ENCODE results near the gene DDX3X.

Gene DDX3X

GRCh38 chrX:41327341-41327740 lies 6.6 kb upstream of the DDX3X start:
- DNase-seq (ENCODE audit: low read depth in 3 of 3): no peak

GRCh38 chrX:41329101-41329500 lies 4.9 kb upstream of the DDX3X start:
- DNase-seq (ENCODE audit: low read depth in 3 of 3): no peak

- no peak for DNase-seq (ENCODE audit: low read depth in 3 of 3)
These were observed 2.0 kb upstream of the DDX3X start for GRCh38 chrX:41332005-41332404.

- peak in 1 of 3 donors; percentile 33 for DNase-seq (ENCODE audit: low read depth in 3 of 3)
These were observed 1.5 kb upstream of the DDX3X start for GRCh38 chrX:41332408-41333002.

- peak; percentile 61 to 89 (median 73) for DNase-seq (ENCODE audit: low read depth in 3 of 3)
These were observed 789 bp upstream of the DDX3X start for GRCh38 chrX:41333003-41333743.

- DNase-seq (ENCODE audit: low read depth in 3 of 3): peak; percentile 51 to 78 (median 57)
These were observed 618 bp downstream of the DDX3X start for GRCh38 chrX:41334363-41335197.

GRCh38 chrX:41335198-41335957 lies 1.4 kb downstream of the DDX3X start:
- DNase-seq (ENCODE audit: low read depth in 3 of 3): no peak

- DNase-seq (ENCODE audit: low read depth in 3 of 3): no peak
These were observed 2.0 kb downstream of the DDX3X start for GRCh38 chrX:41335958-41336331.

- DNase-seq (ENCODE audit: low read depth in 3 of 3): no peak
These were observed 2.5 kb downstream of the DDX3X start for GRCh38 chrX:41336447-41336846.

- DNase-seq (ENCODE audit: low read depth in 3 of 3): no peak
These were observed 3.2 kb downstream of the DDX3X start for GRCh38 chrX:41337140-41337539.

- DNase-seq (ENCODE audit: low read depth in 3 of 3): no peak
These were observed 4.5 kb downstream of the DDX3X start for GRCh38 chrX:41338436-41338835.

- no peak for DNase-seq (ENCODE audit: low read depth in 3 of 3)
These were observed 5.2 kb downstream of the DDX3X start for GRCh38 chrX:41339148-41339547.

- DNase-seq (ENCODE audit: low read depth in 3 of 3): no peak
These were observed 10.1 kb downstream of the DDX3X start for GRCh38 chrX:41344053-41344452.

- no peak for DNase-seq (ENCODE audit: low read depth in 3 of 3)
These were observed 13.2 kb downstream of the DDX3X start for GRCh38 chrX:41347186-41347585.

GRCh38 chrX:41348551-41348950 lies 14.6 kb downstream of the DDX3X start:
- no peak for DNase-seq (ENCODE audit: low read depth in 3 of 3)

GRCh38 chrX:41350150-41350975 lies 16.4 kb downstream of the DDX3X start:
- no peak for DNase-seq (ENCODE audit: low read depth in 3 of 3)

GRCh38 chrX:41350976-41351569 lies 17.1 kb downstream of the DDX3X start:
- DNase-seq (ENCODE audit: low read depth in 3 of 3): no peak

- no peak for DNase-seq (ENCODE audit: low read depth in 3 of 3)
These were observed 18.0 kb downstream of the DDX3X start for GRCh38 chrX:41351923-41352322.

- no peak for DNase-seq (ENCODE audit: low read depth in 3 of 3)
These were observed 18.4 kb downstream of the DDX3X start for GRCh38 chrX:41352329-41352838.

GRCh38 chrX:41353985-41354384 lies 20.0 kb downstream of the DDX3X start:
- DNase-seq (ENCODE audit: low read depth in 3 of 3): no peak

Data from stimulated activated CD4-positive, alpha-beta T cell treated with anti-CD3 and anti-CD28 coated beads, TNF-alpha, amount 100 ng/mL, for 48 hours (primary cell).